ENCODE measurements around the gene SRC. TPM values are rescaled to one million over a fixed set of nuclear protein-coding genes. Genes with fewer than 3 reads are reported as not detected.

The SRC gene
- total RNA-seq, 1 donor from 2014 or later, result 49.7 TPM

DNA sequence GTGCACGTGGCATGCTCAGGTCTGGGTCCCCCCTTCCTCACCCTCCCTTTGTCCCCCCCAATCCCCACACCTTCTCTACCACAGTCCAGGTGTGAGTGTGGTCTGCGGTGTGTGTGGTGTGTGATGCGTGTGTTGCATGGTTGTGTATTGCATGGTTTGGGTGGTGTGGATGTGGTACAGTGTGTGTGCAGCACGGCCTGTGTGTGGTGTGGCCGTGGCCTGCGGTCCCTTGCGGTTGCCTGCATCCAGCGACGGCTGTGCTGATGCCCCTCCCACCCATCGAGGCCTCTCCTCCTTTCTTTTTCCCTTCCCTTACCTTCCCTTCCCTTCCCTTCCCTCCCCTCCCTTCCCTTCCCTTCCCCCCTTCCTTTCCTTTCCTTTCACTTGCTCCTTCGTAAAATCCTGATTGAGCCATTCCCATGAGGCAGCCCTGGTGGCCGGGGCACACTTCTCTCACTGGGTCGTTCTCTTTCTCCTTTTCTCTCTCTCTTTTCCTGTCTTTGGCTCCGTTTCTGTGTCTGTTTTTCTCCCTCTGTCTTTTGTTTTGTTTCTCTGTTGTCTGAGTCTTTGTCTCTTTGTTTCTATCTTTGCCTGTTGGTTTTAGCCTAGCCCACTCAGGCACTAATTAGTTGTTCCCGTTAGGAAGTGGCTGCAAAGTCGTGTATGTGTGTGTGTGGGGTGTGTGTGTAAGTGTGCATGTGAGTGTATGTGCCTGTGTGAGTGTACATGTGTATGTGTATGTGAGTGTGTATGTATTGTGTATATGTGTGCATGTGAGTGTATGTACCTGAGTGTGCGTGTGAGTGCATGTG is 65.7 kb downstream of the SRC start:
- H3K27me3 ChIP-seq (ENCODE audit: control insufficient read depth, insufficient read depth, low read length), result peaks cover 78% of the 10 kb centered on the region
- no peak overlapping the region for H3K4me3 ChIP-seq (ENCODE audit: low read depth, low read length)
- no peak for DNase-seq (ENCODE audit: low read depth)
- TF ChIP-seq, protein P1, sequence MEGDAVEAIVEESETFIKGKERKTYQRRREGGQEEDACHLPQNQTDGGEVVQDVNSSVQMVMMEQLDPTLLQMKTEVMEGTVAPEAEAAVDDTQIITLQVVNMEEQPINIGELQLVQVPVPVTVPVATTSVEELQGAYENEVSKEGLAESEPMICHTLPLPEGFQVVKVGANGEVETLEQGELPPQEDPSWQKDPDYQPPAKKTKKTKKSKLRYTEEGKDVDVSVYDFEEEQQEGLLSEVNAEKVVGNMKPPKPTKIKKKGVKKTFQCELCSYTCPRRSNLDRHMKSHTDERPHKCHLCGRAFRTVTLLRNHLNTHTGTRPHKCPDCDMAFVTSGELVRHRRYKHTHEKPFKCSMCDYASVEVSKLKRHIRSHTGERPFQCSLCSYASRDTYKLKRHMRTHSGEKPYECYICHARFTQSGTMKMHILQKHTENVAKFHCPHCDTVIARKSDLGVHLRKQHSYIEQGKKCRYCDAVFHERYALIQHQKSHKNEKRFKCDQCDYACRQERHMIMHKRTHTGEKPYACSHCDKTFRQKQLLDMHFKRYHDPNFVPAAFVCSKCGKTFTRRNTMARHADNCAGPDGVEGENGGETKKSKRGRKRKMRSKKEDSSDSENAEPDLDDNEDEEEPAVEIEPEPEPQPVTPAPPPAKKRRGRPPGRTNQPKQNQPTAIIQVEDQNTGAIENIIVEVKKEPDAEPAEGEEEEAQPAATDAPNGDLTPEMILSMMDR (IDR thresholded peaks at IDR 0.05; ENCODE audit: insufficient read depth, low read length, poor library complexity, severe bottlenecking), result no peak
- no peaks in the 10 kb centered on the region for H3K36me3 ChIP-seq (ENCODE audit: control insufficient read depth, insufficient read depth, low read length)

DNA sequence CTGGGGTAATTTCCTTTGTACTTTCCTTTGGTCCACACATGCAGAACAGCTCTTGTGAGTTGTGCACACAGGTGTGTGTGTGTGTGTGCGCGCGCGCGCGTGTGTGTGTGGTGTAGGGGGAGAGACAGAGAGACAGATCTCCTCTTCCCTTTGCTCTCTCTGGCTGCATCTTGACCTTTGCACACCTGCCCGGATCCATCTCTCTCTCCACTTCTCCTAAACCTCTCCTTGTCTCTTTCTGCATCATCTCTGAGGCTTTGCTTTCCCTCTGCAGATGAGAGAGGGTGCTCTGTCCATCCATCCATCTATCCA is 67.0 kb downstream of the SRC start:
- DNase-seq (ENCODE audit: low read depth), result no peak
- Histone ChIP-seq H3K4me3 (ENCODE audit: low read depth, low read length) (no peak overlapping the region), H3K27me3 (ENCODE audit: control insufficient read depth, insufficient read depth, low read length) (peaks cover 78% of the 10 kb centered on the region), H3K36me3 (ENCODE audit: control insufficient read depth, insufficient read depth, low read length) (no peaks in the 10 kb centered on the region)
- TF ChIP-seq, protein P1 (IDR thresholded peaks at IDR 0.05; ENCODE audit: insufficient read depth, low read length, poor library complexity, severe bottlenecking), result no peak

DNA sequence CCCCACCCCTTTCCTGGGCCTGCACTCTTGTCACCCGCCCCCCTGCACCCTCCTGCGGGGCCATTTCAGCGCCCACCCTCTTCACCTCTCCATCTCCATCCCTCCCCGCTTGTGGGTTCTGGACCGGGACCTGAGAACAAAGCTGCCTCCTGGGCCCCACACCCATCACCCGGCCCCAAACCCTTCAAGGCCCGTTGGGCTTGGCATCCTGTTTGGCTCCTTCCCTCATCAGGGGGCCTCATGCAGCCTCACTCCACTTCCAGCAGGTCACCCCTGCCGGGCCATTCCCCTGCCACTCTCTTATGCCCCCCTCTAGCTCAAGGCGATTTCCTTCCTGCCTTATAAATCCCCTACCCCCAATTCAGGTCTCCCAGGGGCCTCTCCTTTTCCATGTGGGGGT is 67.4 kb downstream of the SRC start:
- DNase-seq (ENCODE audit: low read depth), result no peak
- Histone ChIP-seq H3K36me3 (ENCODE audit: control insufficient read depth, insufficient read depth, low read length) (no peaks in the 10 kb centered on the region), H3K27me3 (ENCODE audit: control insufficient read depth, insufficient read depth, low read length) (peaks cover 80% of the 10 kb centered on the region), H3K4me3 (ENCODE audit: low read depth, low read length) (no peak overlapping the region)
- TF ChIP-seq, protein P1 (IDR thresholded peaks at IDR 0.05; ENCODE audit: insufficient read depth, low read length, poor library complexity, severe bottlenecking), result no peak

DNA sequence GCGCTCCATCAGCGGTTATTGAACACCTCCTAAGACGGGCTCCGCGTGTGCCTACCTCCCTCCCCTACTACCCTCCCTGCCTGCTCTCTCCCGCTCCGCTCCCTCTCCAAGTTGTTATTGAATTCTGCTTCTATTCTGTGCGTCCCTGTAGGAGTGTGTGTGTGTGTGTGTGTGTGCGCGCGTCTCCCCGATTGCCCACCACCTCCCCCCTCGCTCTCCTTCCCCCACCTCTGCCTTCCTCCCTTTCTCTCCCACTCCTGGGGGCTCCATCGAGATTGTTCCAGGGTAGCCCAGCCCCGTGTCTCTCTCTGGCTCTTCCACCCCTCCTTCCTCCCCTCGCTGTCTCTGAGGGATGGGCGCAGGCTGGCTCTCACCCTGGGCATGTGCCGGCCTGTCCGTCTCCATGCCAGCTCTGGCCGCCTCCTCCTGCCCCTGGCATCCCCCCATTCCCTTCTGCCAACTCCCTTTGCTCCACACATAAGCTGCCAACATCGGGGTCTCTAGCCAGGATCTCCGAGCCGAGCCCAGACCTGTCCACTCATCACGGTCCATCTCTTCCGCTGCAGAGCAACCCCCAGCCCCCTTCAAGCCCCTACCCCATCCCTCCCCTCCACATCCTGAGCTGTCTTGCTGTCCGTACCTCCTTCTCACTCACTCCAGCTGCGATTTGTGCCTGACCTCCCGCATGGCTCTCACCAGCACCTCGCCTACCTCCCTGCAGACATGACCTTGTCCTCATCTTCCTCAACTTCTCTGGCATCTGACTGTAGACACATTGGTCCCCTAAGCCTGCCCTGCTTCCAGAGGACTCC is 68.5 kb downstream of the SRC start:
- Histone ChIP-seq H3K27me3 (ENCODE audit: control insufficient read depth, insufficient read depth, low read length) (peaks cover 80% of the 10 kb centered on the region), H3K36me3 (ENCODE audit: control insufficient read depth, insufficient read depth, low read length) (no peaks in the 10 kb centered on the region), H3K4me3 (ENCODE audit: low read depth, low read length) (no peak overlapping the region)
- TF ChIP-seq, protein P1 (IDR thresholded peaks at IDR 0.05; ENCODE audit: insufficient read depth, low read length, poor library complexity, severe bottlenecking), result no peak
- no peak for DNase-seq (ENCODE audit: low read depth)

DNA sequence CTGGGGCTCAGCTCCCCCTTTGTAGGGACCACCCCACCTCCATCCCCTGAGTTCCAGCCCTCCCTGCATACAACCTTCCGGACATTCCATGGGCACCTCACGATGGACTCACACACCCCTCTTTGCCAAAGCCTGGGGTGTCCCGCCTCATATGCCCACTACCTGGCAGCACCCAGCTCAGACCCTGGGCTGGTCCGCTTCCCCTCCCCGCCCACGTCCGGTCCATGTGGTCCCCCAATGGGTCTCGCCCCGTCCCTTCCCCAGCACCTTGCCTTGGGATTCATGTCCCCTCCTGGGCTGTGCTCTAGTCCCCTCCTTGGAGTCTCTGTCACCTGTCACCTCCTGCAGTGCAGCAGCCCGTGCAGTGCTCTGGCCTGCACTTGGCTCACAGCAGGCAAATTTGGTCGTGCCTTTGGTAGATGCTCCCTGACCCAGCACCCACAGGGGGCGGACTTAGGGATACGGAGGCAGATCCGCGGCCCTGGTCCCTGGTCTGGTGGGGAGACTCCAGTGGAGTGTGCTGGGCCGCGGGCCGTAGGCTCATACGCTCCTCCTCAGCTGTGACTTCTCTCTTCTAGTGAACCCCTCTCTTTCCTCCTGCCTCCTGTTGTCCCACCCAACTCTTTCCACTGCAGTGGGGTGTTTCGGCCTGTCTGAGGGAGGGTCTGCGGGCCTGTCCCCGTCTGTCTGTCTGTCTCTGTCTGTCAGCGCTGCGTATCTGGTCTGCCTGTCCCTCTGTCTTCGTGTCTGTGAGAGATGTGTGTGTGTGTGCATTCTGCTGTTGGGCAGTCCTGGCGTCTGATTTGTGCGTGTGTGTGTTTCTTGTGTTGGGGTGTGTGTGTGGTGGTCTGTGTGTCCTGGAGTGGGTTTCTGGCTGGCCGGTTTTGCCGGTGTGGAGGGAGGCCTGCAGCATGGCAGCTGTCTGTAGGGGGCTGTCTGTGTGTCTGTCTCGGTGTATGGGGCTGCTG is 69.5 kb downstream of the SRC start:
- no peak overlapping the region for H3K4me3 ChIP-seq (ENCODE audit: low read depth, low read length)
- TF ChIP-seq, protein P1 (IDR thresholded peaks at IDR 0.05; ENCODE audit: insufficient read depth, low read length, poor library complexity, severe bottlenecking), result no peak
- peaks cover 79% of the 10 kb centered on the region for H3K27me3 ChIP-seq (ENCODE audit: control insufficient read depth, insufficient read depth, low read length)
- DNase-seq (ENCODE audit: low read depth), result no peak
- no peaks in the 10 kb centered on the region for H3K36me3 ChIP-seq (ENCODE audit: control insufficient read depth, insufficient read depth, low read length)

Data from kidney epithelial cell (primary cell).